PC-3 (cell line): ENCODE measurements around the gene PIAS4. TPM values are rescaled to one million over a fixed set of nuclear protein-coding genes. Genes with fewer than 3 reads are reported as not detected.

Experiments used
- ATAC-seq: fragments of 200-7000 bp; cut with Tn5 transposase; 2 replicates; pipeline ENCODE4 v1.9.1; 2020; ENCODE audit warnings: mild to moderate bottlenecking, moderate library complexity
- BruUV-seq: library from RNA; stranded (reverse); fragments of 400-500 nt; replicated peaks from 2 replicates; lab custom pipeline; 2021; lab: Mats Ljungman, UMichigan
- CTCF ChIA-PET: fragments of 300-600 bp; sonication (Branson Sonifier 250); formaldehyde crosslinking; loops from one replicate; lab custom pipeline; 2022; ENCODE audit warnings: antibody characterized with exemption; lab: Charles Lee
- POLR2A ChIA-PET: fragments of 300-600 bp; sonication (Branson Sonifier 250); formaldehyde crosslinking; loops from one replicate; lab custom pipeline; 2022; ENCODE audit warnings: antibody characterized with exemption; ENCODE audit not compliant: unreplicated experiment; lab: Charles Lee
- DNase-seq: peaks from one replicate; pipeline ENCODE4 v3.0.0-alpha.2; 2015
- H2AFZ ChIP-seq: fragments of 300-600 bp; sonication (generic); 2 replicates; pipeline ENCODE4 v1.6.0; 2016; ENCODE audit warnings: antibody characterized with exemption, low read length
- H3F3A ChIP-seq: fragments of 300-600 bp; sonication (generic); one replicate; pipeline ENCODE4 v1.6.0; 2017; ENCODE audit warnings: antibody characterized with exemption, low read length, control low read depth, mild to moderate bottlenecking; ENCODE audit not compliant: unreplicated experiment
- H3K27ac ChIP-seq: fragments of 300-600 bp; sonication (generic); 2 replicates; pipeline ENCODE4 v1.5.1; 2016; ENCODE audit warnings: mild to moderate bottlenecking, low read length
- H3K27me3 ChIP-seq: fragments of 300-600 bp; sonication (generic); 2 replicates; pipeline ENCODE4 v1.6.1; 2016; ENCODE audit warnings: low read length, mixed read lengths
- H3K36me3 ChIP-seq: fragments of 300-600 bp; sonication (generic); 2 replicates; pipeline ENCODE4 v1.6.1; 2016; ENCODE audit warnings: low read depth, mixed run types, low read length, mixed read lengths
- H3K4me1 ChIP-seq: fragments of 300-600 bp; sonication (generic); 2 replicates; pipeline ENCODE4 v1.5.1; 2016; ENCODE audit warnings: low read length; ENCODE audit not compliant: insufficient read depth
- H3K4me2 ChIP-seq: fragments of 300-600 bp; sonication (generic); 2 replicates; pipeline ENCODE4 v1.6.0; 2016; ENCODE audit warnings: low read length
- H3K4me3 ChIP-seq: fragments of 300-600 bp; sonication (generic); 2 replicates; pipeline ENCODE4 v1.5.1; 2016; ENCODE audit warnings: mild to moderate bottlenecking, low read length, mixed read lengths
- H3K79me2 ChIP-seq: fragments of 300-600 bp; sonication (generic); 2 replicates; pipeline ENCODE4 v1.6.1; 2017; ENCODE audit warnings: low read length, mixed read lengths
- H3K9ac ChIP-seq: fragments of 300-600 bp; sonication (generic); 2 replicates; pipeline ENCODE4 v1.6.0; 2016; ENCODE audit warnings: mild to moderate bottlenecking, low read length
- H3K9me2 ChIP-seq: fragments of 300-600 bp; sonication (generic); replicated peaks from 2 replicates; pipeline ENCODE4 v1.6.1; 2016; ENCODE audit warnings: mixed run types, low read length, mixed read lengths
- H3K9me3 ChIP-seq: fragments of 300-600 bp; sonication (generic); 2 replicates; pipeline ENCODE4 v1.6.1; 2016; ENCODE audit warnings: low read length, mixed read lengths
- H4K20me1 ChIP-seq: fragments of 300-600 bp; sonication (generic); 2 replicates; pipeline ENCODE4 v1.6.1; 2016; ENCODE audit warnings: low read length, mixed read lengths
- CTCF ChIP-seq: fragments of 300-600 bp; sonication (generic); conservative IDR thresholded peaks from 2 replicates; pipeline ENCODE4 v1.5.1; 2017; ENCODE audit warnings: antibody characterized with exemption, low read depth, mild to moderate bottlenecking, low read length
- EZH2 ChIP-seq: fragments of 300-600 bp; sonication (generic); IDR thresholded peaks from one replicate; pipeline ENCODE4 v1.6.1; 2017; ENCODE audit warnings: antibody characterized with exemption, mild to moderate bottlenecking, low read length; ENCODE audit not compliant: unreplicated experiment
- EZH2phosphoT487 ChIP-seq: fragments of 300-600 bp; sonication (generic); IDR thresholded peaks from 2 replicates; pipeline ENCODE4 v1.6.1; 2018; ENCODE audit warnings: mild to moderate bottlenecking, antibody characterized with exemption, low read length, borderline replicate concordance
- intact Hi-C: fragments of 100-400 bp; cut with micrococcal nuclease; formaldehyde crosslinking; loops from 2 replicates; pipeline ENCODE4 v1.9.0; 2023
- total RNA-seq: library from RNA; depleted of rRNA; stranded (reverse); fragments of >200 nt; gene quantifications from 2 replicates; pipeline ENCODE4 v1.2.3, GENCODE V29; 2014

PIAS4 gene
- total RNA-seq, 1 experiment from 2014 or later = 21.0 TPM

GRCh38 chr19:4067396-4068046 lies 60.0 kb downstream of the PIAS4 start:
- no peak for ATAC-seq
- BruUV-seq = no TSS peak
- Histone ChIP-seq H4K20me1 (peaks cover 13% of the 10 kb centered on the region; the same call in 1 of the 2 replicates), H3K27me3 (no peaks in the 10 kb centered on the region), H3F3A (no peaks in the 10 kb centered on the region), H3K9me3 (no peaks in the 10 kb centered on the region), H3K79me2 (peaks cover 26% of the 10 kb centered on the region), H3K9me2 (no peaks in the 10 kb centered on the region), H3K4me3 (peak overlapping the region; percentile 76), H2AFZ (peak overlapping the region; percentile 76; the same call in 1 of the 2 replicates), H3K4me2 (peak overlapping the region; percentile 82), H3K27ac (no peak overlapping the region), H3K36me3 (no peaks in the 10 kb centered on the region), H3K9ac (peak overlapping the region; percentile 37; the same call in 1 of the 2 replicates), H3K4me1 (peaks cover 11% of the 10 kb centered on the region)
- no peak for TF ChIP-seq EZH2
- TF ChIP-seq EZH2phosphoT487 = no peak
- no peak for TF ChIP-seq CTCF
- intact Hi-C loops = no loop called here
- DNase-seq = no peak
- ChIA-PET CTCF (no interaction called here), POLR2A (no interaction called here)

GRCh38 chr19:4068047-4068966 lies 60.8 kb downstream of the PIAS4 start:
- no peak for ATAC-seq
- H3F3A ChIP-seq = no peaks in the 10 kb centered on the region
- intact Hi-C loops = no loop called here
- peaks cover 18% of the 10 kb centered on the region for H3K79me2 ChIP-seq
- H4K20me1 ChIP-seq = peaks cover 7% of the 10 kb centered on the region; the same call in 1 of the 2 replicates
- TF ChIP-seq EZH2phosphoT487 = no peak
- TF ChIP-seq EZH2 = no peak
- TF ChIP-seq CTCF = no peak
- no peaks in the 10 kb centered on the region for H3K9me3 ChIP-seq
- H3K4me2 ChIP-seq = peak overlapping the region; percentile 82
- POLR2A ChIA-PET = no interaction called here
- H3K4me1 ChIP-seq = peaks cover 4% of the 10 kb centered on the region
- H2AFZ ChIP-seq = peak overlapping the region; percentile 53; the same call in 1 of the 2 replicates
- H3K27ac ChIP-seq = no peak overlapping the region
- H3K9ac ChIP-seq = no peak overlapping the region
- no peaks in the 10 kb centered on the region for H3K9me2 ChIP-seq
- no TSS peak for BruUV-seq
- peak overlapping the region; percentile 76 for H3K4me3 ChIP-seq
- H3K27me3 ChIP-seq = no peaks in the 10 kb centered on the region
- DNase-seq = no peak
- CTCF ChIA-PET = no interaction called here
- H3K36me3 ChIP-seq = no peaks in the 10 kb centered on the region
